Stimulated activated CD4-positive, alpha-beta T cell treated with anti-CD3 and anti-CD28 coated beads, Interleukin-15, amount 100 ng/mL, for 1 hour (primary cell): Measurements from ENCODE around the gene CCDC124.

Experiments used
- DNase-seq, 2 donors: peaks; one replicate each; pipeline ENCODE4 v3.0.0-alpha.2; 2020; ENCODE audit warnings: low read depth in 1 of 2, low spot score in 1 of 2

Gene CCDC124

DNA sequence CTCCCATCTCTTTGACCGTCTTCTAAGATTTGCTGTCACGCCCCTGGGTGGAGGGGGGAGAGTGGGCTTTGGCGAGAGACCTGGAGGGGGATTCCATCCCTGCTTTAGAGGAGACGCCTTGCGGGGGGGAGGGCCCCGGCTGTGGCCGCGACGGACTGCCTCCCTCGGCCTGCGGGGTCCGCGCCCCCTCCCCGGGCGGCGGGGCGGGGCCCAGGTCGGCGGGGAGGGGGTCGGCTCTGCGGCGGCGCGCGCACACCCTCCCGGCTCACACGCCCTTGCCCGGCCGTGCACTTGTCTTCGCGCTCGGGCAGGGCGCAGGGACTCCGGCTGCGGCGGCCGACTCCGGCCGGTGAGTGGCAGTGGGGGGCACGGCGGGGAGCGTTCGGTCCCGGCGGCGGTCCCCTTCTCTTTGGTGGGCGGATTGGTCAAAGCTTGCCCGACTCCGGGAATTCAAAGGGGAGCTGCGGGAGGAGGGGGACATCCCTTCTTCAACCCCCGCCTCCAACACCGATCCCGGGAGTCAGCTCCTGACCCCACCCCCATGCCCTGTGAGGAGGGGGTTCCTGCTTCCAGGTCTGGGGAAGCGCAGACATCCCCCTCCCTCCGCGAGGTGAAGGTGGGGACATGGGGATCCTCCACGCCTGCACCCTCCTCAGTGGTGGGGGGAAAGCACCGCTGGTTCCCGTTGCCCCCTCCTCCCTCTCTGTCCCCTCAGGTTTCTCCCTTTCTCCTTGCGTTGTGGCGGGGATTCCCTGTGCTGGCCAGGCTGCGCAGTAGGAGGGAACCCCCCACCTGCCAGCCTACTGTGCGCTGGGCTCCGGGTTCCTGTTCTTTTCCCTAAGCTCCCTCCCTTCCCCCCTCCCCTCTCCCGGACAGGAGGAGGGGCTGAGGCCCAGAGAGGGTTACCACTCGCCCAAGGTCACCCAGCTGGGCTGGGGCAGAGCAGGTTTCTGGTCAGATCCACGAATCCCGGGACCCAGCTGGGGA is 19.5 kb downstream of the CCDC124 start:
- no peak for DNase-seq

GRCh38 chr19:17953316-17953801 is 20.5 kb downstream of the CCDC124 start:
- DNase-seq = no peak

DNA sequence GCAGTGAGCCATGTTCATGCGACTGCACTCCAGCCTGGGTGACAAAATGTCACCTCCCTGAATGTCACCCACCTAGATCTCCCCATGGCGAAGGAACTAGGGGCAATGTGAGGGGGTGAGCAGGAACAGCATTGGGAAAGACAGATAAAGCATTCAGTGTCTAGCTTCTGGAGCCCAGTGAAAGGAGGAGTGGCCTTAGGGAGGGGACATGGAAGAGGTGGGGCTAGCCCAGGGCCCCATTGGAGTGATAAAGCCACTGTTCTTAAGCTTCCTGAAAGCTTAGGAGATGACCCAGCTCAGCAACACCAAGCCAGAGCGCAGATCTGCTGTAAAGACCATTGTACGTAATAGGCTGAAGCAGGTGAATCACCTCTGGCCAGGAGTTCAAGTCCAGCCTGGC is 21.1 kb downstream of the CCDC124 start:
- DNase-seq = no peak

DNA sequence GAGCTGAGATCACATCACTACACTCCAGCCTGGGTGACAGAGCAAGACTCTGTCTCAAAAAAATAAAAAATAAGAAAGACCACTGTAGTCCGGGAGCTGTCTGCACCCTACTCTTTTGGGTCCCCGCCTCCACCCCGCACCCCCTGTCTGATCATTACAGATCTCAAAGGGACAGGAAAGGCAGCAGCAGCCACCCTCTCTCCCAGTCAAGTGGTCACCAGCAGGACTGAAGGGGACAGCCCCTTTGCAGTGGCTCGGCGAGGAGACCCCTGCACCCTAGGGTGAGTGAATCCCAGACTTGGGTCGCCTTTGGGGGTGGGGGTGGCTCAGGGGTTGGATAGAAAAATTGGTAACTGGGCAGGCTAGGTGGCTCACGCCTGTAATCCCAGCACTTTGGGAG is 21.6 kb downstream of the CCDC124 start:
- DNase-seq = no peak

DNA sequence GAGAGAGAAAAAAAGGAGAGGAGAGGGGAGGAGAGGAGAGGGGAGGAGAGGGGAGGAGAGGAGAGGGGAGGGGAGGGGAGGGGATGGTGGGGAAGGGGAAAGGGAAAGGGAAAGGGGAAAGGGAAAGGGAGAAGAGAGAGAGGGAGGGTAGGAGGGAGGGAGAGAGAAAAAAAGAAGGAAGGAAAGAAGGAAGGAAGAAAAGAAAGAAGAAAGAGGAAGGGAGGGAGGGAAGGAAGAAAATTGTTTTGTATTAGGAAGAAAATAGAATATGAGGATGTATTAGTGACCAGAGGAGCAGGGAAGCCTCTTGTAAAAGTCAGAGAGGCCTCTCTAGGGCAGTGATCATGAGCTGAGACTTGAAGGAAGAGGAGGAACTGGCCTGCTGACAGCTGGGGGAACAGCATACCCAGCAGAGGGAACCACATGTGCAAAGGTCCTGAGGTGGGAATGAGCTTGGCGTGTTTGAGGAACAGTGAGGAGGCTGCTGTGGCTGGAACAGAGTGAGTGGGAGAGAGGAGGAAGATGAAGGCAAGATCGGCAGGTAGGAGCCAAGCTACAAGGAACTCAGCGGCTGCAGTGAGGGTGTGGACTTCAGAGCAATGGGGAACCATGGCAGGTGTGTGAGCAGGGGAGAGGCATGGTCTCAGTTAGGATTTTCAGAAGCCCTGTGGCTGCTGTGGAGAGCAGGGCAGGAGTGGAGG is 24.5 kb downstream of the CCDC124 start:
- no peak for DNase-seq

DNA sequence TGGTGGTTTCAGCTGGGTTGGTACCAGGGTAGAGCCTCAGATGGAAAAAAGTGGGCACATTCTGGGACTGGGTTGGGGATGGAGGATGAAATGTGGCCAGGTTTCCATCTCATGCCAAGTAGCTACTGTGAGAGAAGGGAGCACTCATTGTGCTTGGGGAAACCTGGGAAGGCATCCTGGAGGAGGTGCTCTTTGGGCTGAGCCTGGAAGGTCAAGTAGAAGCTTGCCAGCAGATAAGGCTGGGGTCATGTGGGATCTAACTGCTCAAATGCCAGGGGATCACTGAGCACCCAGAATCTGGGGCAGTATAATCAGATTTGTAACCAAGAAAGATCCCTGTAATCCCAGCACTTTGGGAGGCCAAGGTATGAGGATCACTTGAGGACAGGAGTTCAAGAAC is 25.1 kb downstream of the CCDC124 start:
- no peak for DNase-seq

DNA sequence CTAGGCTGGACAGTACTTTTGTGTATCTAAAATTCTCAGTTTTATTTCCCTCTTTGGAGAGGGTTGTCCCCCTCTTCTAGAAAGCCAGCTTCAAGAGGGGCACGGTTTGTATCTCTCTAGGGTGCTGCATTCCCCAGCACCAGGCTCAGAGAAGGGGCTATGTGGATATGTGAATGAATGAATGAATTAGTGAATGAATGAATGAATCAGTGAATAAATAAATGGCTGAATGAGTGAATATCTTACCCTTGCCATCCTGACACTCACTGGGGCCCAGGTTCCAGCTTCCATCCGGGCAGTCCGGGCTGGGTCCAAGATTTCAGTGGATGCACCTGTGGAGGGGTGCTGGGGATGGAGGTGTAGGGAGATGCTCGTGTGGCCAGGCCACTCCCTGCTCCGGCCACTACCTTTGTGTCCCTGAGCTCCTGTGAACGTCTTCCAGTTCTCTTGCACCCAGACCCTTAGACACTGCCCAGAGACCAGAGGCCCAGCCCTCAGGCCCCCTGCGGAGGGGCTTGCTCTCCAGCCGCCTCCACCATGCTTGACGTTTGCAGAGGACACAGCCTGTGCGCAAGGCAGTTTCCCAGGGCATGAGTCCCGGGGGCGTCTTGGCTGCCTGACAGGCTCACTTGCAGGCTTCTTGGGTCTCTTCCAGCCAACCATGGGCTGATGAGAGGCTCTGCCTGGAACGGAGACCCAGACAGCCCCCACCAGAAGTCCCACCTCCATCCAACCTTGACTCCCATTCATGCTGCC is 31.3 kb downstream of the CCDC124 start:
- no peak for DNase-seq

- DNase-seq = no peak
These were observed 32.7 kb downstream of the CCDC124 start for GRCh38 chr19:17965370-17966128.

DNA sequence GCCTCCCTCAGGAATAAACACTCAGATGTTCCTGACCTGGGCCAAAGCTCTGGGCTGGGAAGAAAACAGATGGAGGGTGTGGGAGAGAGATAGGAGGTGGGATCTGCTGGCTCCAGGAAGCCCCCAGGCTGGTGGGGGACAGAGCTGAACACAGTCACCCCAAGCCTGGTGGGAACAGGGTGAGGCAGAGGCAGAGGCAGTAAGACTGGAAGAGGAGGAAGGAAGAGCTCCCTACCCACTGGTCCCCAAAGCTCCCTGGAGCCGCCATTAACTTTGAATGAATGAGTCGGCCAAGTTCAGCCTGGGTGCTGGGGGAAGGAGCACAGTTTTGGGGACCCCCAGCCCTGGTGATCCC is 33.3 kb downstream of the CCDC124 start:
- no peak for DNase-seq

- DNase-seq = no peak
These were observed 33.9 kb downstream of the CCDC124 start, which contains the start of gene KCNN1 for GRCh38 chr19:17966550-17967256. KCNN1 (plus strand) TSS chr19:17967107; CDS start chr19:17973889, 6,782 bp downstream.

DNA sequence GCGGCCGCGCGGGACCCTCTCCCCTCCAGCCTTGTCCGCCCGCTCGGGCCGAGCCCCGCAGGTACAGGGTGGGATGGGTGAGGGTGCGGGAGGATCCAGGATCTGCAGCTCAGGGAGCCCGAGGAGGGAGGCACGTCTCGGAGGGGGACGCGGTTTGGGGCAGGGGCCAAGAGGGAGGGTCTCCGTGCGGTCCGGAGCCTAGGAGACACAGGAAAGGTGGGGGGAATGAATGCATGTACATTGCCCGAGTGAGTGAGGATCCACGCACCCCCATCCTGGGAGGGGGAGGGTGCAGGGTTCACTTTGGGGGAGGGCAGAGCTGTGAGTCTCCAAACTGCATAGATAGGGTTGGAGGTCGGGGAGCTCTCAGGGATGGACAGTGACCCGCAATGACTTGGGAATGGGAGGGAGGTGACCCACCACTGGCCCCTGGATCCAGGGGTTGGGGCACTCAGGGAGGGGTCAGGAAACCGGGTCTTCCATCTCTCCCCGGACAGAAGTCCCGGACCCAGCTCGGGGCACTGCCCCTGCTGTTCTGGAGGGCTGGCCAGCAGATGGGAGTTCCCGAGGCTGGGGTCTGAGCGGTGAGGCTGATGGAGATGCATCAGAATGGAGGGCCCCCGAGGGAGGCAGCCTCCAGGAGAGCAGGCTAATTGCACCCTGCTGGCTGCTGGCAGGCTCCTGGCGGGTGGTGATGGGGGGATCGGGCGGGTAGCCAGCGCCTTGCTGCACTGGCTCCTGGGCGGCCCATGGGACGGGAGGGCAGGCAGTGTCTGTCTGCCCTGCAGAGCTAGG is 34.6 kb downstream of the CCDC124 start:
- no peak for DNase-seq

DNA sequence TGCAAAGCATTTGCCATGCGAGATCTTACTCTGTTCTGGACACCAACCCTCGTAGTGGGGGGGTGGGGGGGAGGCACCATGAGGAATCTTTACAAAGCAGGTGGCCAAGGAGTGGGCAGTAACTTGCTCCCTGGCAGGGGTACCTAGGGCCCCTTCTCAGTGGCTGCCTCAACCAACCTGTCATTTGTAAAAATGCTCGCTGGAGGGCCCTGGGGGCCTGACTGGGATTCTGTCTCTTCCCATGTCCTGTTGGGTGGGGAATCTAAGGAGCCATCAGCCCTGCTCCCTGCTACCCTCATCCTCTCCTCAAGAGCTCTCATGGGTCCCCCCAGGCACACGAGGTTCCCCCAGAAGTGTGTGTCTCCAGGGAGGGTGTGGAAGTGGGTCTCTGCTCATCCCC is 35.5 kb downstream of the CCDC124 start:
- no peak for DNase-seq

DNA sequence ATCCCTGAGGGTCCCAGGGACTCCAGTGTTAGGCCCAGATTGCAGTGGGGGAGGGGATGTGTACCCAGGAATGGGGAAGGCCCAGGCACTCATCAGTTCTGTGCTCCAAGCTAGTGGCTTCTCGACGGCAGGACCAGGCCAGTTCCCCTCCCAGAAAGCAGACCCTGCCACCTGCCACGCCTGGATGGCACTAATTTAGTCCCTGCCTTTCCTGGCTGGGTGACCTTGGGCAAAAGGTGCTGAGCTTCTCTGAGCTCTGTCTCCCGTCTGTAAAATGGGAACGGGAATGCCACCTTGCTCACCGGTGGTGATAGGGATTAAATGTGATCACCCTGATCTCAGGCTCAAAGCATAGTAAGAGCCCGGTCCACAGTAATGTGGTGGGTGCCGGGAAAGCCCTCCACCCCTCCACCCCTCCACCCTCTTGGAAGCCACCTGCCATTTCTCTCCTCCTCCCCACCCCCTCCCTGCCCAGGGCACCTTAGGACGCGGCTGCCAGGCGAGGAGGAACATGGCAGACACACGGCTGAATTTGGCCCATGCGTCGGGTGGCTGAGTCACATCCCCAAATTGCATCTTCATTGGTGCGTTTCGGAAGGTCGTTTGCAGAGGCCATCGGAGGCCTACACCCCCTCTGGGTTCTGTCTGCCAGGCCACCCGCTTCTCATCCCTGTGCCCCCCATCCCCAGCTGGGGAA is 36.4 kb downstream of the CCDC124 start:
- no peak for DNase-seq

GRCh38 chr19:17972230-17972629 is 39.4 kb downstream of the CCDC124 start:
- no peak for DNase-seq

- DNase-seq = no peak
These were observed 40.9 kb downstream of the CCDC124 start for GRCh38 chr19:17973759-17974158.

GRCh38 chr19:17974551-17974950 is 41.7 kb downstream of the CCDC124 start:
- no peak for DNase-seq

GRCh38 chr19:17975032-17975431 is 42.2 kb downstream of the CCDC124 start:
- DNase-seq = no peak

DNA sequence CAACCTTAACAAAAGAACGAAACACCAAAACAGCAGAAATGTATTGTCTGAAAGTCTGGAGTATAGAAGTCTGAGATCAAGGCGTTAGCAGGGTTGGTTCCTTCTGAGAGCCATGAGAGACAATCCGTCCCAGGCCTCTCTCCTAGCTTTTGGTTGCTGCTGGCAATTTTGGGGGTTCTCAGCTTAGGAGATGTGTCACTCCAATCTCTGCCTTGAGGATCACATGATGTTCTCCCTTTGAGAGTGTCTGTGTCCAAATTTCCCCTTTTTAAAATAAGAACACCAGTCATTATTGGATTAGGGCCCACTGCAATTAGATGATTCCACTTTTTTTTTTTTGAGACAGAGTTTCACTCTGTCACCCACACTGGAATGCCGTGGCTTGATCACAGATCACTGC is 44.2 kb downstream of the CCDC124 start:
- DNase-seq = no peak

DNA sequence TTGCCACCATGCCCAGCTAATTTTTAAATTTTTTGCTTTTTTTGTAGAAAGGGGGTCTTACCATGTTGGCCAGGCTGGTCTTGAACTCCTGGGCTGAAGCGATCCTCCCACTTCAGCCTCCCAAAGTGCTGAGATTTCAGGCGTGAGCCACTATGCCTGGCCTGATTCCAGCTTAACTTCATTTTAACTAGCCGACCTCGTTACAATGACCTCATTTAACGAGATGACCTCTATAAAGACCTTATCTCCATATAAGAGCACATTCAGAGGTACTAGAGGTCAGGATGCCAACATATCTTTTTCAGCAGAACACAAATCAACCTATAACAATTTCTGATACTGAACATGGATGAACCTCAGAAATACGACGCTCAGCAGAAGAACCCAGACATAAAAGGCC is 44.7 kb downstream of the CCDC124 start:
- no peak for DNase-seq
